Left ventricle myocardium inferior (tissue), 1 donor: Measurements from ENCODE around the gene C1orf198. TPM values are rescaled to one million over a fixed set of nuclear protein-coding genes. Genes with fewer than 3 reads are reported as not detected.
A peak's percentile ranks its signal among the peaks of the same experiment; 100 is the strongest.

Source experiments
- DNase-seq: peaks from one replicate; pipeline ENCODE4 v3.0.0-alpha.2; 2020
- H3K27ac ChIP-seq: fragments of 200-600 bp; replicated peaks from 2 replicates; pipeline ENCODE4 v1.8.0; 2021
- H3K27me3 ChIP-seq: fragments of 200-600 bp; 2 replicates; pipeline ENCODE4 v1.8.0; 2021; ENCODE audit warnings: low read depth
- H3K36me3 ChIP-seq: fragments of 200-600 bp; 2 replicates; pipeline ENCODE4 v1.8.0; 2021
- H3K4me1 ChIP-seq: fragments of 200-600 bp; 2 replicates; pipeline ENCODE4 v1.8.0; 2021
- H3K4me3 ChIP-seq: fragments of 200-600 bp; 2 replicates; pipeline ENCODE4 v1.8.0; 2021; ENCODE audit warnings: mild to moderate bottlenecking, moderate library complexity
- H3K9me3 ChIP-seq: fragments of 200-600 bp; replicated peaks from 2 replicates; pipeline ENCODE4 v1.8.0; 2021
- intact Hi-C: fragments of 100-400 bp; cut with micrococcal nuclease; formaldehyde crosslinking; loops from one replicate; pipeline ENCODE4 v1.11.0; 2022
- total RNA-seq: library from RNA; stranded (reverse); fragmentation: NEBNext Ultra II Directional; extraction: Animal tissue kit (Norgen Biotek cat#: 25700); gene quantifications from one replicate; pipeline ENCODE4 v1.2.1, GENCODE V29; 2021
- TF ChIP-seq, protein P1 (sequence below): fragments of 200-600 bp; IDR thresholded peaks from 2 replicates; pipeline ENCODE4 v1.8.0; 2021; ENCODE audit warnings: antibody characterized with exemption, mild to moderate bottlenecking, borderline replicate concordance
- donor health status: DM: no; HTN: yes; CAD: no; lungs with severe emphysema.

C1orf198 gene
- total RNA-seq, 1 donor from 2014 or later: 32.7 TPM

DNA sequence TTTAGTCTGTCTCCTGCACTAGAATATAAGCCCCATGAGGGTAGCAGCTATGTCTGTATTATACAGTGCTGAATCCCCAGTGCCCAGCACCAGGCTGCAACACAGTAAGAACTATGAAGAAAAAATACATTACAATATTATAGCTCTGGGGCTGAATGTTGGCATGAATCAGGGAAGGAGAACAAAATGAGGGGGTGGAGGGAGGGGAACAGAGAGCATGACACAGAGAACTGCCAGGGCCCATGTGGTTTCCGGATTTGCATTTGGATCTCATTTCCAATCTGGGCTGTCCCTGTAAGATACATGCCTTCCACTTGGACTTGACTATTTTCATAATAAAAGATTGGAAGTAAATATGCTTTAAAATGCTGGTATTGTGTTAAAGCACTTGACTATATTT is 35.8 kb downstream of the C1orf198 start:
- H3K4me1 ChIP-seq: peaks cover 42% of the 10 kb centered on the region
- no peak overlapping the region for H3K4me3 ChIP-seq
- H3K9me3 ChIP-seq: no peaks in the 10 kb centered on the region
- DNase-seq: no peak
- H3K36me3 ChIP-seq: peaks cover 5% of the 10 kb centered on the region
- TF ChIP-seq, protein P1, sequence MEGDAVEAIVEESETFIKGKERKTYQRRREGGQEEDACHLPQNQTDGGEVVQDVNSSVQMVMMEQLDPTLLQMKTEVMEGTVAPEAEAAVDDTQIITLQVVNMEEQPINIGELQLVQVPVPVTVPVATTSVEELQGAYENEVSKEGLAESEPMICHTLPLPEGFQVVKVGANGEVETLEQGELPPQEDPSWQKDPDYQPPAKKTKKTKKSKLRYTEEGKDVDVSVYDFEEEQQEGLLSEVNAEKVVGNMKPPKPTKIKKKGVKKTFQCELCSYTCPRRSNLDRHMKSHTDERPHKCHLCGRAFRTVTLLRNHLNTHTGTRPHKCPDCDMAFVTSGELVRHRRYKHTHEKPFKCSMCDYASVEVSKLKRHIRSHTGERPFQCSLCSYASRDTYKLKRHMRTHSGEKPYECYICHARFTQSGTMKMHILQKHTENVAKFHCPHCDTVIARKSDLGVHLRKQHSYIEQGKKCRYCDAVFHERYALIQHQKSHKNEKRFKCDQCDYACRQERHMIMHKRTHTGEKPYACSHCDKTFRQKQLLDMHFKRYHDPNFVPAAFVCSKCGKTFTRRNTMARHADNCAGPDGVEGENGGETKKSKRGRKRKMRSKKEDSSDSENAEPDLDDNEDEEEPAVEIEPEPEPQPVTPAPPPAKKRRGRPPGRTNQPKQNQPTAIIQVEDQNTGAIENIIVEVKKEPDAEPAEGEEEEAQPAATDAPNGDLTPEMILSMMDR: no peak
- H3K27ac ChIP-seq: no peak overlapping the region
- no peaks in the 10 kb centered on the region for H3K27me3 ChIP-seq
- intact Hi-C loops: no loop called here

DNA sequence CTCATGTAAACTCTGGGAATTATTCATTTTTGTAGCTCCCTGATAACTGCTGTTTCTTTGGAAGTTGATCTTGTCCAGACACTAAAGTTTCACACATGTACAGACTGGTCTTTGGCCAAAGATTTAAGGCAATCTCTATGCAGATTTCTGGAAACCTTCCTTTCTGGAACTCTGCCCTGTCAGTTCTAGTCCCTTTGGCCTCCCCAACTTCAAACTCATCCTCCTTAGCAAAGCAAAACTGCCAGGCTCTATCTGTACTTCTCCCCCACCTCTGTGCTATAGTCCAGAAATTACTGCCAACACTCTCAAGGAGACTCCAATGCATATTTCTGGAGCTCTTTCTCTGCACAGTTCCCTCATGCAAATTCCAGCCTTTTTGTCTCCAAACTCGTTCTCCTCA is 36.5 kb downstream of the C1orf198 start:
- DNase-seq: no peak
- peaks cover 49% of the 10 kb centered on the region for H3K4me1 ChIP-seq
- H3K36me3 ChIP-seq: no peaks in the 10 kb centered on the region
- no peaks in the 10 kb centered on the region for H3K27me3 ChIP-seq
- TF ChIP-seq, protein P1: no peak
- intact Hi-C loops: no loop called here
- H3K9me3 ChIP-seq: no peaks in the 10 kb centered on the region
- no peak overlapping the region for H3K27ac ChIP-seq
- no peak overlapping the region for H3K4me3 ChIP-seq

DNA sequence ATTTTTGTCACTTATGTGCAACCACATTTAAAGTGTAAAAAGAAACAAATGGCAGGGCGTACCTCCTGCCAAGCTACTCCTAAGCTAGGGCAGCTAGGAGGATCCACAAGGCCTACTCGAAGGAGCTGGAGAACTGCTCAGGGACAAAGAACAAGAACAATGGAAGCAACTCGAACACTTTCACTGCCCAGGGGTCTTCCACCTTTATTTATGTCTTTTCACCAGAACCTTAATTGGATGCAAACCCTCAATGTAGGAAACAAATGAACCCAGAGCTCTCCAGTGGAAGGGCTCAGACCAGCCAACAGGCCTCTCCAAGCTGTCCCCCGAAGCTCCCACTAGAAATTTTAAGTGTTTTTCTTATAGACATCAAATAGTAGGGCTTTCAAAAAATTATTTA is 39.9 kb downstream of the C1orf198 start:
- H3K9me3 ChIP-seq: no peaks in the 10 kb centered on the region
- H3K27me3 ChIP-seq: no peaks in the 10 kb centered on the region
- no peaks in the 10 kb centered on the region for H3K36me3 ChIP-seq
- no peak for DNase-seq
- intact Hi-C loops: no loop called here
- peak overlapping the region; percentile 91 for H3K27ac ChIP-seq
- H3K4me1 ChIP-seq: peaks cover 67% of the 10 kb centered on the region
- TF ChIP-seq, protein P1: no peak
- no peak overlapping the region for H3K4me3 ChIP-seq

DNA sequence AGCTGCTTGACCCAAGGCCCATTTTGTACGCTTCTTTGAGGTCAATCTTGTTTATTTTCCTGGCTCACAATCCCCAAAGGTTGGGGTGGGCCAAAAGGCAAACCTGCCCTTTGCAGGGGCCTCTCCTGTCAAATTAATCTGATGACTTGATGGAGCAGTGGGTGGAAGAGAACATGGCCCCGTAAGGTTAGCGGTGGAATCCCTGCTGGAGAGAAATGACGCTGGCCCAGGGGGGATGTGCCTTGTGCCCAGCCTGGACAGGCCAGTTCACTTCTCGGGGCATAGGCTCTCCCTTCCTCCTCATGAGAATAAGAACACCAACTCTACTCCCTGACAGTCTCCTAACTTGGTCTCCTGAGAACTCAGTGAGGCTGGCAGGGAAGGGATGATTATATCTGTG is 40.5 kb downstream of the C1orf198 start:
- Histone ChIP-seq H3K4me1 (peaks cover 73% of the 10 kb centered on the region), H3K36me3 (no peaks in the 10 kb centered on the region), H3K9me3 (no peaks in the 10 kb centered on the region), H3K4me3 (no peak overlapping the region), H3K27me3 (no peaks in the 10 kb centered on the region), H3K27ac (peak overlapping the region; percentile 91)
- intact Hi-C loops: no loop called here
- TF ChIP-seq, protein P1: no peak
- DNase-seq: no peak

DNA sequence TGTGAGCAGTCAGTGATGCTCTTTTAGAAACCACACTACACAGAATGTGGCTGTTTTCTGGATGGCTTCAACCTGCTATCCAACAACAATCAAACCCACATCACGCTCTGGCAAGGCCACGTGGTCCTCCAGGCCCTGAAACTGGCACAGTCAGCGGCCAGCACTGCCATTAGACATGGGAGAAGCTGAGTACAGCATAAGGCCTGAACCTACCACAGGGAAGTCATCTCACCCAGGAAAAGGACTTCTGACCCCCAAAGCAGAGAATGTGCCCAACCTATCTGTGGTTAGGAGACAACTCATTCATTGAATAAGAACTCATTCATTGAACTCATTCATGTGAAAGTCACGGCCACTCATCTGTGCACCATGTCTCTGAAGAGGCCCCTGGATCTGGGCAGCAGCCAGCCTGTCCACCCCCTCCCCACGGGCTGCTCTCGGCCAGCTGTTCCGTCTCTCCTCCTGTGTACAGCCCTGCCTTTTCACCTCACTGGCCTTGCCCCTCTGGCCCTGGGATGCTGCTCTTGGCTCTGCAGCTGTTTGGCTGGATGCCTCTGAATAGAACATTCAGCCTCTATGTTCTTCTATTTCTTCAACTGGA is 41.1 kb downstream of the C1orf198 start:
- H3K4me3 ChIP-seq: no peak overlapping the region
- no peaks in the 10 kb centered on the region for H3K36me3 ChIP-seq
- TF ChIP-seq, protein P1: no peak
- H3K4me1 ChIP-seq: peaks cover 75% of the 10 kb centered on the region
- no peak for DNase-seq
- peak overlapping the region; percentile 91 for H3K27ac ChIP-seq
- no peaks in the 10 kb centered on the region for H3K27me3 ChIP-seq
- no peaks in the 10 kb centered on the region for H3K9me3 ChIP-seq
- intact Hi-C loops: no loop called here
